Esophagus muscularis mucosa (tissue), 4 donors: ENCODE results near the gene NIPAL4.

Experiments
- CTCF ChIP-seq, 3 experiments: fragments of 200-600 bp in 2 of 3; fragments of 450-650 bp in 1 of 3; sonication (generic) in 2 of 3; IDR thresholded peaks; one replicate each; pipeline ENCODE4 v1.5.1; 2017 to 2019; ENCODE audit warnings: antibody characterized with exemption in 3 of 3, mild to moderate bottlenecking in 2 of 3, moderate library complexity in 1 of 3
- EP300 ChIP-seq: sonication (generic); formaldehyde crosslinking; IDR thresholded peaks from one replicate; pipeline ENCODE4 v1.6.1; 2017; ENCODE audit warnings: antibody characterized with exemption
- POLR2AphosphoS5 ChIP-seq, 2 donors: sonication (generic); formaldehyde crosslinking; IDR thresholded peaks; one replicate each; pipeline ENCODE4 v1.6.1; 2017; ENCODE audit warnings: antibody characterized with exemption in 2 of 2

- no peak for TF ChIP-seq POLR2AphosphoS5 (IDR thresholded peaks at IDR 0.05)
- TF ChIP-seq CTCF (IDR thresholded peaks at IDR 0.05), result no peak
- no peak for TF ChIP-seq EP300
These were observed 46.1 kb downstream of the NIPAL4 start for GRCh38 chr5:157506066-157506590.
